Body of pancreas (tissue), 4 donors: ENCODE results near the gene CHTF8. TPM values are rescaled to one million over a fixed set of nuclear protein-coding genes. Genes with fewer than 3 reads are reported as not detected.

Experiments
- ATAC-seq: fragments of 150-250 bp; one replicate; pipeline ENCODE4 v1.9.1; 2016
- DNase-seq, 4 donors: peaks; one replicate each; pipeline ENCODE4 v3.0.0-alpha.2; 2019
- H3K27ac ChIP-seq, 4 donors: fragments of 200-600 bp; sonication (generic); 1 replicate in 3 of 4; 2 replicates in 1 of 4; pipeline versions ENCODE4 v1.5.1 to v1.6.1; 2016 to 2019; ENCODE audit warnings: mild to moderate bottlenecking in 1 of 4, mixed read lengths in 1 of 4, moderate library complexity in 1 of 4
- H3K27me3 ChIP-seq, 2 donors: fragments of 200-600 bp; sonication (generic); one replicate each; pipeline ENCODE4 v1.6.0; 2016; ENCODE audit warnings: mild to moderate bottlenecking in 1 of 2
- H3K36me3 ChIP-seq, 2 donors: fragments of 200-600 bp; sonication (generic); replicated peaks in 1 of 2; 2 replicates each; pipeline ENCODE4 v1.5.1; 2016; ENCODE audit warnings: low read depth in 2 of 2; ENCODE audit not compliant: insufficient read depth in 1 of 2
- H3K4me1 ChIP-seq: fragments of 200-600 bp; sonication (generic); one replicate; pipeline ENCODE4 v1.6.0; 2016
- H3K4me3 ChIP-seq, 2 donors: fragments of 200-600 bp; sonication (generic); 1 replicate in 1 of 2; 2 replicates in 1 of 2; pipeline ENCODE4 v1.5.1; 2016 to 2019
- H3K9me3 ChIP-seq, 3 donors: fragments of 200-600 bp; sonication (generic); 1 replicate in 2 of 3; 2 replicates in 1 of 3; pipeline ENCODE4 v1.5.1; 2016
- CTCF ChIP-seq, 7 experiments: fragments of 450-650 bp in 4 of 7; fragments of 200-600 bp in 3 of 7; sonication (generic) in 3 of 7; IDR thresholded peaks; one replicate each; pipeline ENCODE4 v1.5.1; 2016 to 2019; ENCODE audit warnings: antibody characterized with exemption in 7 of 7
- POLR2A ChIP-seq, 3 donors: fragments of 450-650 bp; IDR thresholded peaks; one replicate each; pipeline ENCODE4 v1.6.1; 2016; ENCODE audit warnings: antibody characterized with exemption in 3 of 3, mild to moderate bottlenecking in 2 of 3
- WGBS, 2 donors: methylation state at CpG; one replicate each; pipeline ENCODE4 v1.1.5; 2017; 5-methylcytosine and 5-hydroxymethylcytosine counted together
- intact Hi-C: fragments of 100-400 bp; cut with DNase I; formaldehyde crosslinking; loops from one replicate; pipeline ENCODE4 v1.15.1; 2023
- total RNA-seq, 2 donors: library from RNA; depleted of rRNA; stranded (reverse); fragments of >200 nt; gene quantifications; one replicate each; pipeline ENCODE4 v1.1.0, GENCODE V29; 2016

The CHTF8 gene
- total RNA-seq, 2 donors from 2014 or later, result 35.3 to 39.4 TPM

- no peaks in the 10 kb centered on the region for H3K9me3 ChIP-seq
- no peak for ATAC-seq
- H3K36me3 ChIP-seq, result peaks cover 0 to 20% of the 10 kb centered on the region in 2 donors
- 75 to 76% methylated on average over 3 to 8 of the region's 8 CpGs for WGBS, 2 donors
- no peak for TF ChIP-seq CTCF (IDR thresholded peaks at IDR 0.05)
- no peak for TF ChIP-seq POLR2A (IDR thresholded peaks at IDR 0.05)
- H3K4me1 ChIP-seq, result peaks cover 19% of the 10 kb centered on the region
- intact Hi-C loops, result no loop called here
- DNase-seq, result no peak
- H3K27ac ChIP-seq, result no peak overlapping the region
- H3K4me3 ChIP-seq, result no peak overlapping the region
- H3K27me3 ChIP-seq, result no peaks in the 10 kb centered on the region
Observed at GRCh38 chr16:69166221-69166833, 33.9 kb upstream of the CHTF8 start.

DNA sequence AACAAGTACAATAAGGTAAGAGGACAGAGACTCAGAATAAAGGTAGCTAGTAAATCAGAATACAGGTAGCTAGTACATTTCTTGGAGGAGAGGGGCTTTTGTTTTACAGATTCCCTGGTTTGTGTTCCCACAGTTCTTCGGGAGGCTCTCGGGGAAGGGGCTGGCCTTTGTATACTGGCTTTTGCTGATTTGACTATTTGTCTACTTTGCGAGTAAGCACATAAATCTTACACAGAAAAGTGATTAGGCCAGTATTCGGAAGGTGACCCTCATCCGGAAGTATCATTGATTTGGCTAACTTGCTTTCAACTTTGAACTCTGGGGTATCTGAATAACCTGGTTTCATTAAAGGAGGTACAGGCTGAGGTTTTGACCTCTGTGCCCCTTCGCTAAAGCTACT lies 33.2 kb upstream of the CHTF8 start:
- Histone ChIP-seq H3K36me3 (peaks cover 0 to 24% of the 10 kb centered on the region in 2 donors), H3K4me3 (no peak overlapping the region), H3K9me3 (no peaks in the 10 kb centered on the region), H3K27ac (no peak overlapping the region), H3K27me3 (no peaks in the 10 kb centered on the region), H3K4me1 (peaks cover 12% of the 10 kb centered on the region)
- 91 to 97% methylated on average over 6 of the region's 6 CpGs for WGBS, 2 donors
- intact Hi-C loops, result no loop called here
- DNase-seq (no peak), ATAC-seq (no peak)
- no peak for TF ChIP-seq CTCF (IDR thresholded peaks at IDR 0.05)
- no peak for TF ChIP-seq POLR2A (IDR thresholded peaks at IDR 0.05)

DNA sequence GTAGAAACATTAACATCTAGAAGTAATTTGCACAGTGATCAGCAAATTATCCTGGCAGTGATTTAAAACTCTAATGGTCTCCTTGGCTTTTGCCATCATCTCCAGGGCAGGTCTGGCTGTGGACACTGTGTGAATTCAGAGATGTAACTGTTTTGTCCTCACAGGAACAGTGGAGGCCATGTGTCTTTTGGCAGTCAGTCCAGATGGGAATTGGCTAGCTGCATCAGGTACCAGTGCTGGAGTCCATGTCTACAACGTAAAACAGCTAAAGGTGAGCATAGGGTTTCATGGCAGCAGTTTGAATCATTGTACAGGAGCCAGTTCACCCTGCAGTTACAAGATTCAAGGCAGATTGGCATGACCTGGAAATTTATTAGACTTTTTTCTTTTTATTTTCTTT lies 27.8 kb upstream of the CHTF8 start:
- no peak for DNase-seq
- Histone ChIP-seq H3K9me3 (no peaks in the 10 kb centered on the region), H3K4me3 (no peak overlapping the region), H3K27me3 (no peaks in the 10 kb centered on the region), H3K36me3 (peaks cover 0 to 17% of the 10 kb centered on the region in 2 donors), H3K4me1 (no peaks in the 10 kb centered on the region), H3K27ac (no peak overlapping the region)
- intact Hi-C loops, result no loop called here
- WGBS, 2 donors, result 75 to 100% methylated on average over 1 of the region's 1 CpG
- TF ChIP-seq CTCF (IDR thresholded peaks at IDR 0.05), result no peak
- no peak for TF ChIP-seq POLR2A (IDR thresholded peaks at IDR 0.05)
- ATAC-seq, result no peak

DNA sequence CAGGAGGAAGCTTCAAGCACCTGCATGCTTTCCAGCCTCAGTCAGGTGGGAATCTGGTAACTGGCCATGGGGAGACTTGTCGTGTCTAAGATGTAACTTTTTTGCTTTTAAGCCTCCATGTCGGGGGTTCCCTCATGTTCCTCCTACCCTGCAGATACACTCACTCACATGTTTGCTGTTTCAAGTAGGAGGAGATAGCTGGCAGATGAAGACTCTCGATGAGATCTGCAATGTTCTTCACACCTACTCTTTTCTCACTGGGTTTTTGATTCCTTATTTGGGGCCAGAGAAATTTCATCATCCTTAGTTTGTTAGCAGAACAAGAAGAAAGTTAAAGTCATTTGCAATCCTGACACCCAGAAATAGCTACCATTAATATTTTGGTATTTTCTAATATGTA lies 24.8 kb upstream of the CHTF8 start:
- H3K36me3 ChIP-seq, result peaks cover 0 to 25% of the 10 kb centered on the region in 2 donors
- no peak for DNase-seq
- H3K4me1 ChIP-seq, result no peaks in the 10 kb centered on the region
- no peak for ATAC-seq
- H3K9me3 ChIP-seq, result no peaks in the 10 kb centered on the region
- intact Hi-C loops, result no loop called here
- no peak overlapping the region for H3K27ac ChIP-seq
- 85 to 89% methylated on average over 3 of the region's 3 CpGs for WGBS, 2 donors
- no peak overlapping the region for H3K4me3 ChIP-seq
- no peak for TF ChIP-seq POLR2A (IDR thresholded peaks at IDR 0.05)
- no peak for TF ChIP-seq CTCF (IDR thresholded peaks at IDR 0.05)
- H3K27me3 ChIP-seq, result no peaks in the 10 kb centered on the region
